OCI-LY7 (cell line): ENCODE results near the gene DPH1. TPM values are rescaled to one million over a fixed set of nuclear protein-coding genes. Genes with fewer than 3 reads are reported as not detected.

Experiments
- BruUV-seq: library from RNA; stranded (reverse); fragments of 400-500 nt; replicated peaks from 2 replicates; lab custom pipeline; 2021; lab: Mats Ljungman, UMichigan
- CTCF ChIA-PET: fragments of 300-600 bp; sonication (Branson Sonifier 250); formaldehyde crosslinking; loops from one replicate; lab custom pipeline; 2022; ENCODE audit warnings: antibody characterized with exemption; ENCODE audit not compliant: unreplicated experiment; lab: Charles Lee
- POLR2A ChIA-PET: fragments of 300-600 bp; sonication (Branson Sonifier 250); formaldehyde crosslinking; loops from one replicate; lab custom pipeline; 2022; ENCODE audit warnings: antibody characterized with exemption; lab: Charles Lee
- DNase-seq: peaks from one replicate; pipeline ENCODE4 v3.0.0-alpha.2; 2015; ENCODE audit warnings: low spot score
- H2AFZ ChIP-seq: fragments of 200-600 bp; sonication (generic), shearing (Covaris generic); 2 replicates; pipeline ENCODE4 v1.6.1; 2014; ENCODE audit warnings: mild to moderate bottlenecking, antibody characterized with exemption, low read length, moderate library complexity
- H3K27ac ChIP-seq: fragments of 200-600 bp; sonication (generic); 2 replicates; pipeline ENCODE4 v1.5.1; 2014; ENCODE audit warnings: mixed run types, low read depth, mild to moderate bottlenecking, moderate library complexity, low read length, inconsistent platforms; ENCODE audit not compliant: poor library complexity, severe bottlenecking
- H3K36me3 ChIP-seq: fragments of 200-600 bp; sonication (generic); 2 replicates; pipeline ENCODE4 v1.6.1; 2014; ENCODE audit warnings: mild to moderate bottlenecking, antibody characterized with exemption, low read length, moderate library complexity, mixed read lengths; ENCODE audit not compliant: insufficient read depth
- H3K4me1 ChIP-seq: fragments of 200-600 bp; sonication (generic); 2 replicates; pipeline ENCODE4 v1.5.1; 2014; ENCODE audit warnings: mild to moderate bottlenecking, low read length; ENCODE audit not compliant: insufficient read depth, poor library complexity, severe bottlenecking
- H3K4me2 ChIP-seq: fragments of 200-600 bp; sonication (generic); 2 replicates; pipeline ENCODE4 v1.6.1; 2014; ENCODE audit warnings: mild to moderate bottlenecking, low read length
- H3K4me3 ChIP-seq: fragments of 200-600 bp; sonication (generic); 2 replicates; pipeline ENCODE4 v1.5.1; 2014; ENCODE audit warnings: mild to moderate bottlenecking, low read depth, low read length; ENCODE audit not compliant: poor library complexity, severe bottlenecking
- H3K79me2 ChIP-seq: fragments of 200-600 bp; sonication (generic); 2 replicates; pipeline ENCODE4 v1.6.1; 2016; ENCODE audit warnings: low read depth, mild to moderate bottlenecking, low read length, moderate library complexity, mixed read lengths; ENCODE audit not compliant: insufficient read depth
- H3K9me2 ChIP-seq: fragments of 200-600 bp; sonication (generic); 2 replicates; pipeline ENCODE4 v1.6.1; 2016; ENCODE audit warnings: mild to moderate bottlenecking, low read length, mixed read lengths; ENCODE audit not compliant: insufficient read depth
- H3K9me3 ChIP-seq: fragments of 200-600 bp; sonication (generic); 2 replicates; pipeline ENCODE4 v1.6.1; 2014; ENCODE audit warnings: mild to moderate bottlenecking, mixed run types, low read length, mixed read lengths
- H4K20me1 ChIP-seq: fragments of 200-600 bp; sonication (generic); 2 replicates; pipeline ENCODE4 v1.6.1; 2014; ENCODE audit warnings: mild to moderate bottlenecking, antibody characterized with exemption, low read length, moderate library complexity, mixed read lengths; ENCODE audit not compliant: insufficient read depth
- EZH2phosphoT487 ChIP-seq: fragments of 200-600 bp; sonication (generic); IDR thresholded peaks from 2 replicates; pipeline ENCODE4 v1.6.1; 2018; ENCODE audit warnings: low read depth, borderline replicate concordance, mild to moderate bottlenecking, mixed run types, antibody characterized with exemption, low read length, moderate library complexity, mixed read lengths
- intact Hi-C: fragments of 100-400 bp; cut with micrococcal nuclease; formaldehyde crosslinking; loops from one replicate; pipeline ENCODE4 v1.10.0; 2022; ENCODE audit not compliant: unreplicated experiment
- total RNA-seq, 2 experiments: library from RNA; depleted of rRNA in 1 of 2; stranded (reverse); fragments of >200 nt in 1 of 2; shearing (Covaris generic) in 1 of 2; gene quantifications; 2 replicates each; pipeline ENCODE4 v1.2.3, GENCODE V29; 2014 to 2022
- TF ChIP-seq, protein P1 (sequence below): fragments of 200-600 bp; sonication (generic); conservative IDR thresholded peaks from 2 replicates; pipeline ENCODE4 v1.5.1; 2014; ENCODE audit warnings: mild to moderate bottlenecking, antibody characterized with exemption, low read length, moderate library complexity, mixed read lengths

Gene DPH1
- total RNA-seq, 2 experiments from 2014 or later = 26.5 to 35.1 TPM

- Histone ChIP-seq H3K9me2 (no peaks in the 10 kb centered on the region), H3K9me3 (no peaks in the 10 kb centered on the region), H3K4me3 (peak overlapping the region; percentile 74), H2AFZ (no peak overlapping the region), H3K4me2 (peak overlapping the region; percentile 50), H3K4me1 (peaks cover 15% of the 10 kb centered on the region), H3K36me3 (peaks cover 53% of the 10 kb centered on the region), H3K27ac (no peak overlapping the region), H4K20me1 (no peaks in the 10 kb centered on the region), H3K79me2 (peaks cover 6% of the 10 kb centered on the region; the same call in 1 of the 2 replicates)
- ChIA-PET POLR2A (no interaction called here), CTCF (no interaction called here)
- no TSS peak for BruUV-seq
- intact Hi-C loops = no loop called here
- TF ChIP-seq EZH2phosphoT487 = no peak
- TF ChIP-seq, protein P1, sequence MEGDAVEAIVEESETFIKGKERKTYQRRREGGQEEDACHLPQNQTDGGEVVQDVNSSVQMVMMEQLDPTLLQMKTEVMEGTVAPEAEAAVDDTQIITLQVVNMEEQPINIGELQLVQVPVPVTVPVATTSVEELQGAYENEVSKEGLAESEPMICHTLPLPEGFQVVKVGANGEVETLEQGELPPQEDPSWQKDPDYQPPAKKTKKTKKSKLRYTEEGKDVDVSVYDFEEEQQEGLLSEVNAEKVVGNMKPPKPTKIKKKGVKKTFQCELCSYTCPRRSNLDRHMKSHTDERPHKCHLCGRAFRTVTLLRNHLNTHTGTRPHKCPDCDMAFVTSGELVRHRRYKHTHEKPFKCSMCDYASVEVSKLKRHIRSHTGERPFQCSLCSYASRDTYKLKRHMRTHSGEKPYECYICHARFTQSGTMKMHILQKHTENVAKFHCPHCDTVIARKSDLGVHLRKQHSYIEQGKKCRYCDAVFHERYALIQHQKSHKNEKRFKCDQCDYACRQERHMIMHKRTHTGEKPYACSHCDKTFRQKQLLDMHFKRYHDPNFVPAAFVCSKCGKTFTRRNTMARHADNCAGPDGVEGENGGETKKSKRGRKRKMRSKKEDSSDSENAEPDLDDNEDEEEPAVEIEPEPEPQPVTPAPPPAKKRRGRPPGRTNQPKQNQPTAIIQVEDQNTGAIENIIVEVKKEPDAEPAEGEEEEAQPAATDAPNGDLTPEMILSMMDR = no peak
- no peak for DNase-seq
Measured at GRCh38 chr17:2040942-2041560, 11.1 kb downstream of the DPH1 start.

DNA sequence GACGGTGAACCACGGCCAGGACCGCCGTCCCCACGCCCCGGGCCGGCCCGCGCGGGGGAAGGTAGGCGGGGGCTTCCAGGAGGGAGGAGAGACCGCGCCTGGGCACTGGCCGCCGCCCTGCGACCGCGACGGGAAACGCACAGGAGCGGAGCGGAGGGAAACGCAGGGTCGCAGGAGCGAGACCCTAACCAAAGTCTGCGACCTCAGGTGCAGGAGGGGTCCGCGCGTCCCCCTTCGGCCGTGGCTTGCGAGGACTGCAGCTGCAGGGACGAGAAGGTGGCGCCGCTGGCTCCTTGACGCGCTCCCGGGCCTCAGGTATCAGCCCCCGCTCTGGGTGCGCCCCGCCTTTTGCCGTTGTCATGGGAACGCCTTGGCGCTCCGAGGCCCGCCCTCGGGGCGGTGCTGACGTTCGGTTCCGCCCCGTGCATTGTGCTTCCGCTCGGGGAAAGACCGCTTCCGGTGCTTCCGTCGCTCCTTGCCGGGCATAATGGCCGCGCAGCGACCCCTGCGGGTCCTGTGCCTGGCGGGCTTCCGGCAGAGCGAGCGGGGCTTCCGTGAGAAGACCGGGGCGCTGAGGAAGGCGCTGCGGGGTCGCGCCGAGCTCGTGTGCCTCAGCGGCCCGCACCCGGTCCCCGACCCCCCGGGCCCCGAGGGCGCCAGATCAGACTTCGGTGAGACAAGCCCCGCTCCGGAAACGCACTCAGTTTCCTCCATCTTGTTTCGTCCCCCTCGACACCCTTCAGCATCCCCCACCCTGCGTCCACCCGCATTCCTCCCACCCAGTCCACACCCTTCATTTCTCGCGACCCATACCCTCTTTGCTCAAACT lies 11.8 kb downstream of the DPH1 start, which contains the start of gene OVCA2:
OVCA2 (plus strand) TSS at position 462 of the 829 bp plus-strand sequence; CDS start at position 488, 26 bp downstream.
- BruUV-seq = no TSS peak
- peak; percentile 98 for DNase-seq
- POLR2A ChIA-PET = no interaction called here

More for the DNA sequence above, 11.8 kb downstream of the DPH1 start, which contains the start of gene OVCA2:
- CTCF ChIA-PET = interaction anchor here (1.0 kb wide), 1 partner anchor 138 kb away, joined by 4 read pairs; no protein-coding TSS in a partner anchor
- H3K79me2 ChIP-seq = peaks cover 6% of the 10 kb centered on the region; the same call in 1 of the 2 replicates
- no peaks in the 10 kb centered on the region for H3K9me3 ChIP-seq
- H3K36me3 ChIP-seq = peaks cover 46% of the 10 kb centered on the region
- H4K20me1 ChIP-seq = no peaks in the 10 kb centered on the region
- peak within 1 kb of the TSS; percentile 89 for H3K4me2 ChIP-seq
- peak within 1 kb of the TSS; percentile 74 for H3K4me3 ChIP-seq
- H3K27ac ChIP-seq = peak within 1 kb of the TSS; percentile 42
- H2AFZ ChIP-seq = peak within 1 kb of the TSS; percentile 74
- TF ChIP-seq, protein P1 = peak; percentile 67
- no peak for TF ChIP-seq EZH2phosphoT487
- H3K4me1 ChIP-seq = peaks cover 15% of the 10 kb centered on the region
- intact Hi-C loops = no loop called here
- H3K9me2 ChIP-seq = no peaks in the 10 kb centered on the region
